ENCODE results near the gene BMPER. TPM values are rescaled to one million over a fixed set of nuclear protein-coding genes. Genes with fewer than 3 reads are reported as not detected.

The BMPER gene
- total RNA-seq, 2 donors from 2014 or later, result 0.35 TPM; not detected in 1

GRCh38 chr7:33941418-33941817 lies 36.1 kb downstream of the BMPER start:
- Mint-ChIP-seq H3K27me3 (peaks cover 17% of the 10 kb centered on the region), H3K4me3 (no peak overlapping the region), H3K27ac (no peak overlapping the region), H3K36me3 (ENCODE audit: low read depth) (peaks cover 4% of the 10 kb centered on the region), H3K4me1 (peaks cover 4% of the 10 kb centered on the region)
- no peaks in the 10 kb centered on the region for H3K9me3 ChIP-seq (ENCODE audit: control insufficient read depth, low read length, poor library complexity, severe bottlenecking)
- DNase-seq (no peak), ATAC-seq (no peak)

- peaks cover under 1% of the 10 kb centered on the region for H3K27me3 Mint-ChIP-seq
- DNase-seq (no peak), ATAC-seq (no peak)
- peaks cover 2% of the 10 kb centered on the region for H3K36me3 Mint-ChIP-seq (ENCODE audit: low read depth)
- no peaks in the 10 kb centered on the region for H3K4me1 Mint-ChIP-seq
- H3K4me3 Mint-ChIP-seq, result no peak overlapping the region
- H3K27ac Mint-ChIP-seq, result no peak overlapping the region
- no peaks in the 10 kb centered on the region for H3K9me3 ChIP-seq (ENCODE audit: control insufficient read depth, low read length, poor library complexity, severe bottlenecking)
Observed at GRCh38 chr7:33946094-33946699, 40.9 kb downstream of the BMPER start.

GRCh38 chr7:33950047-33950714 lies 44.8 kb downstream of the BMPER start:
- ATAC-seq (no peak), DNase-seq (no peak)
- peaks cover 21% of the 10 kb centered on the region for H3K27me3 Mint-ChIP-seq
- H3K4me3 Mint-ChIP-seq, result no peak overlapping the region
- no peaks in the 10 kb centered on the region for H3K4me1 Mint-ChIP-seq
- H3K36me3 Mint-ChIP-seq (ENCODE audit: low read depth), result no peaks in the 10 kb centered on the region
- H3K9me3 ChIP-seq (ENCODE audit: control insufficient read depth, low read length, poor library complexity, severe bottlenecking), result no peaks in the 10 kb centered on the region
- H3K27ac Mint-ChIP-seq, result no peak overlapping the region

GRCh38 chr7:33952824-33953223 lies 47.5 kb downstream of the BMPER start:
- Mint-ChIP-seq H3K27me3 (peaks cover 38% of the 10 kb centered on the region), H3K36me3 (ENCODE audit: low read depth) (no peaks in the 10 kb centered on the region), H3K27ac (no peak overlapping the region), H3K4me3 (no peak overlapping the region), H3K4me1 (no peaks in the 10 kb centered on the region)
- H3K9me3 ChIP-seq (ENCODE audit: control insufficient read depth, low read length, poor library complexity, severe bottlenecking), result no peaks in the 10 kb centered on the region
- no peak for ATAC-seq
- DNase-seq, result no peak

GRCh38 chr7:33958104-33958503 lies 52.8 kb downstream of the BMPER start:
- peaks cover 27% of the 10 kb centered on the region for H3K27me3 Mint-ChIP-seq
- H3K27ac Mint-ChIP-seq, result no peak overlapping the region
- DNase-seq (no peak), ATAC-seq (no peak)
- H3K9me3 ChIP-seq (ENCODE audit: control insufficient read depth, low read length, poor library complexity, severe bottlenecking), result no peaks in the 10 kb centered on the region
- no peaks in the 10 kb centered on the region for H3K36me3 Mint-ChIP-seq (ENCODE audit: low read depth)
- H3K4me3 Mint-ChIP-seq, result no peak overlapping the region
- peaks cover 3% of the 10 kb centered on the region for H3K4me1 Mint-ChIP-seq

GRCh38 chr7:33959676-33960075 lies 54.3 kb downstream of the BMPER start:
- Mint-ChIP-seq H3K4me3 (no peak overlapping the region), H3K27ac (no peak overlapping the region), H3K36me3 (ENCODE audit: low read depth) (no peaks in the 10 kb centered on the region), H3K4me1 (peaks cover 3% of the 10 kb centered on the region), H3K27me3 (peaks cover 27% of the 10 kb centered on the region)
- DNase-seq (no peak), ATAC-seq (no peak)
- no peaks in the 10 kb centered on the region for H3K9me3 ChIP-seq (ENCODE audit: control insufficient read depth, low read length, poor library complexity, severe bottlenecking)

- Mint-ChIP-seq H3K36me3 (ENCODE audit: low read depth) (no peaks in the 10 kb centered on the region), H3K27ac (no peak overlapping the region), H3K4me3 (no peak overlapping the region), H3K27me3 (peaks cover 9% of the 10 kb centered on the region), H3K4me1 (peaks cover 3% of the 10 kb centered on the region)
- no peaks in the 10 kb centered on the region for H3K9me3 ChIP-seq (ENCODE audit: control insufficient read depth, low read length, poor library complexity, severe bottlenecking)
- no peak for DNase-seq
- no peak for ATAC-seq
Observed at GRCh38 chr7:33961948-33962347, 56.6 kb downstream of the BMPER start.

GRCh38 chr7:33964417-33965182 lies 59.3 kb downstream of the BMPER start:
- ATAC-seq, result no peak
- Mint-ChIP-seq H3K27ac (no peak overlapping the region), H3K4me1 (no peaks in the 10 kb centered on the region), H3K36me3 (ENCODE audit: low read depth) (no peaks in the 10 kb centered on the region), H3K27me3 (peaks cover 5% of the 10 kb centered on the region), H3K4me3 (no peak overlapping the region)
- no peak for DNase-seq
- no peaks in the 10 kb centered on the region for H3K9me3 ChIP-seq (ENCODE audit: control insufficient read depth, low read length, poor library complexity, severe bottlenecking)

GRCh38 chr7:33965183-33965744 lies 59.9 kb downstream of the BMPER start:
- Mint-ChIP-seq H3K36me3 (ENCODE audit: low read depth) (no peaks in the 10 kb centered on the region), H3K4me1 (peaks cover 2% of the 10 kb centered on the region), H3K27ac (no peak overlapping the region), H3K27me3 (peaks cover 5% of the 10 kb centered on the region), H3K4me3 (no peak overlapping the region)
- H3K9me3 ChIP-seq (ENCODE audit: control insufficient read depth, low read length, poor library complexity, severe bottlenecking), result no peaks in the 10 kb centered on the region
- ATAC-seq (no peak), DNase-seq (no peak)

- Mint-ChIP-seq H3K27me3 (peaks cover 5% of the 10 kb centered on the region), H3K27ac (no peak overlapping the region)
Observed at GRCh38 chr7:33968591-33968990, 63.3 kb downstream of the BMPER start.

GRCh38 chr7:33970536-33970935 lies 65.2 kb downstream of the BMPER start:
- Mint-ChIP-seq H3K36me3 (ENCODE audit: low read depth) (no peaks in the 10 kb centered on the region), H3K4me3 (no peak overlapping the region), H3K27me3 (peaks cover 5% of the 10 kb centered on the region), H3K4me1 (peaks cover 2% of the 10 kb centered on the region), H3K27ac (no peak overlapping the region)
- no peaks in the 10 kb centered on the region for H3K9me3 ChIP-seq (ENCODE audit: control insufficient read depth, low read length, poor library complexity, severe bottlenecking)
- DNase-seq (no peak), ATAC-seq (no peak)

More at GRCh38 chr7:33968591-33968990, 63.3 kb downstream of the BMPER start:
- H3K9me3 ChIP-seq (ENCODE audit: control insufficient read depth, low read length, poor library complexity, severe bottlenecking), result no peaks in the 10 kb centered on the region
- no peak for ATAC-seq
- DNase-seq, result no peak
- H3K4me3 Mint-ChIP-seq, result no peak overlapping the region
- H3K4me1 Mint-ChIP-seq, result peaks cover 2% of the 10 kb centered on the region
- no peaks in the 10 kb centered on the region for H3K36me3 Mint-ChIP-seq (ENCODE audit: low read depth)

- no peaks in the 10 kb centered on the region for H3K9me3 ChIP-seq (ENCODE audit: control insufficient read depth, low read length, poor library complexity, severe bottlenecking)
- Mint-ChIP-seq H3K4me3 (no peak overlapping the region), H3K27ac (no peak overlapping the region), H3K4me1 (peaks cover 2% of the 10 kb centered on the region), H3K36me3 (ENCODE audit: low read depth) (no peaks in the 10 kb centered on the region), H3K27me3 (peaks cover 5% of the 10 kb centered on the region)
- ATAC-seq, result no peak
- no peak for DNase-seq
Observed at GRCh38 chr7:33971106-33971505, 65.8 kb downstream of the BMPER start.

- H3K36me3 Mint-ChIP-seq (ENCODE audit: low read depth), result no peaks in the 10 kb centered on the region
- no peak overlapping the region for H3K4me3 Mint-ChIP-seq
- peaks cover 17% of the 10 kb centered on the region for H3K27me3 Mint-ChIP-seq
- ATAC-seq, result no peak
- peaks cover 2% of the 10 kb centered on the region for H3K4me1 Mint-ChIP-seq
- H3K27ac Mint-ChIP-seq, result no peak overlapping the region
- no peaks in the 10 kb centered on the region for H3K9me3 ChIP-seq (ENCODE audit: control insufficient read depth, low read length, poor library complexity, severe bottlenecking)
- no peak for DNase-seq
Observed at GRCh38 chr7:33973231-33974015, 68.1 kb downstream of the BMPER start.

All from T-helper 17 cell (primary cell).